Measurements from ENCODE around the gene TMEM87B.
A peak's percentile ranks its signal among the peaks of the same experiment; 100 is the strongest.

TMEM87B gene, protein sequence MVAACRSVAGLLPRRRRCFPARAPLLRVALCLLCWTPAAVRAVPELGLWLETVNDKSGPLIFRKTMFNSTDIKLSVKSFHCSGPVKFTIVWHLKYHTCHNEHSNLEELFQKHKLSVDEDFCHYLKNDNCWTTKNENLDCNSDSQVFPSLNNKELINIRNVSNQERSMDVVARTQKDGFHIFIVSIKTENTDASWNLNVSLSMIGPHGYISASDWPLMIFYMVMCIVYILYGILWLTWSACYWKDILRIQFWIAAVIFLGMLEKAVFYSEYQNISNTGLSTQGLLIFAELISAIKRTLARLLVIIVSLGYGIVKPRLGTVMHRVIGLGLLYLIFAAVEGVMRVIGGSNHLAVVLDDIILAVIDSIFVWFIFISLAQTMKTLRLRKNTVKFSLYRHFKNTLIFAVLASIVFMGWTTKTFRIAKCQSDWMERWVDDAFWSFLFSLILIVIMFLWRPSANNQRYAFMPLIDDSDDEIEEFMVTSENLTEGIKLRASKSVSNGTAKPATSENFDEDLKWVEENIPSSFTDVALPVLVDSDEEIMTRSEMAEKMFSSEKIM

DNA sequence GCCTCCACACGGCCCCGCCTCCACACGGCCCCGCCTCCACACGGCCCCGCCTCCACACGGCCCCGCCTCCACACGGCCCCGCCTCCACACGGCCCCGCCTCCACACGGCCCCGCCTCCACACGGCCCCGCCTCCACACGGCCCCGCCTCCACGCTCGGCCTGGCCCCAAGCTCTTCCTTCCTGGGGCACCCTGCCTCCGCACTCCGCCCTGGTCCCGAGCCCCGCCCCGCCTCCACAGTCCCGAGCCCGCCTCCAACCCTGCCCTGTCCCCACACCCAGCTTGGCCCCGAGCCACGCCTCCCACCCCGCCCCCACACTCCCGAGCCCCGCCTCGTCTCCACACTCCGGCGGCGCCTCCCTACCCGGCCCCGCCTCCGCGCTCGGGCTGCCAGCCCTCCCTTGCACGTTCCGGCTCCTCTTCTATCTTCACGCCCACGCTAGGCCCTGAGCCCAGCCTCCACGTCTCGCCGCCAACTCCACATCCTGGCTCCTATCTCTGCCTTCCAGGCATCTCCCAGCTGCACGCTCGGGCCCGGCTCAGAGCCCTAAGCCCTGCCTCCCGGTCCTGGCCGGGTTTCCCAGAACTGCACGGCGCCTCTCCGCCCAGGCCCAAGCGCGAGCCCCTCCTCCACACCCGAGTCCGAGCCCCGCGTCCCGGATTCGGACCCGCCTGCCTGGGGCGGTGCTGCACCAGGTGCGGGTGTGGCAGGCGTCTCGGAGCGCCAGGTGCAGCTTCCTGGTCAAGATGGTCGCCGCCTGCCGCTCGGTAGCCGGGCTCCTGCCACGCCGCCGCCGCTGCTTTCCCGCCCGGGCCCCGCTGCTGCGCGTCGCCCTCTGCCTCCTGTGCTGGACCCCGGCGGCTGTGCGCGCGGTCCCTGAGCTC, at the start of gene TMEM87B:
Gene TMEM87B (plus strand): TSS at position 423 of the 883 bp plus-strand sequence. CDS start 323 bp downstream, at position 746.
- DNase-seq: peak; percentile 78

DNA sequence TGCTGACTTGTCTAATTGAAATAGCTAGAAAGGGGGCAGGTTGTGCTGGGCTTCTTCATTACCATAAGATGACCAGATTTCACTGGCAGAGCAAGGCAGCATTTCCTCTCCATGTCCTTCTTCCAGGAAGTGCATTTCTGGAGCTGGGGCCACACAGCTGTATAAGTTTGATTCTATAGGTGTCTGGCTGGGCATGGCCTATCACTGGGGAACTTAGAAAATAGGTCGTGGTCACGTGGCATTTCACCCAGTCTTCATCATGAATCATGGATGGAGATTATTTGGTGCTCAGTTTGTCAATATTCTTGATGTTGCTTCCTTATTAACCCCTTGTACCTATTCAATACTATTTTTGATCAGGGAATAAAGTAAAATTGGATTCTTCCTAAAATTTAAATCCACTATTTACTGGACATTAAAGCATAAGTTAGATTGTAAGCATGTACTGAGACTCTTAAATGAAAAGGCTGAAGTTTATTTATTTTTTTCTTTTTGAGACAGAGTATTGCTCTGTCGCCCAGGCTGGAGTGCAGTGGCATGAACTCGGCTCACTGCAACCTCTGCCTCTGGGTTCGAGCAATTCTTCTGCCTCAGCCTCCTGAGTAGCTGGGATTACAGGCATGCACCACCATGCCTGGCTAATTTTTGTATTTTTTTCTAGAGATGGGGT, 49.5 kb upstream of the TMEM87B start:
- no peak for DNase-seq

DNA sequence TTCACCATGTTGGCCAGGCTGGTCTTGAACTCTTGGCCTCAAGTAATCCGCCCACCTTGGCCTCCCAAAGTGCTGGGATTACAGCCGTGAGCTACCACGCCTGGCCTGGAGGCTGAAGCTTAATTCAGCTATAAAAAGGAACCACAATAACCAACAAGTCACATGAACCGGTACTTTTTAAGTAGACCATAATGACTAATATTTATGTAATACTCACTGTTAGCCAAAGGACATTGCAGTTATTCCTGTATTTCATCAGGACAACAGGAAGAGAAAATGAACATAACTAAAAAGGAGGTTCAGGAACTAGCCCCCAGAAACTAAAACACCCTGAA, 49.0 kb upstream of the TMEM87B start:
- no peak for DNase-seq

DNA sequence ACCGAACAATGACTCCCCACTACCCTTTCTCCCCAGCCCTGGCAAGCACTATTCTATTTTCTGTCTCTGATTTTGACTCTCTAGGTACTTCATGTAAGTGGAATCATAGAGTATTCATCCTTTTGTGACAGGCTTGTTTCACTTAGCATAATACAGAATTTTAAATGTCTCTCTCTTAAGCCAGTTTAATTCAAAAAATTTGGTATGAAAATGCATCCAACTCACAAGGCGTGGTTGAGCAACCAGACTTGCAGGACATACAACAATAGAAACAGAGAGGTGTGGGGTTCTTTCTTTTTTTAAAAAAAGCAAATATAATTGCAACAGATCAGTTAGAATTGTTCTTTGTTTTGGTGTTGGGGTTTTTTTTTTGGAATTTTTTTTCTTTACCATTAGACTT, 47.6 kb upstream of the TMEM87B start:
- DNase-seq: no peak

DNA sequence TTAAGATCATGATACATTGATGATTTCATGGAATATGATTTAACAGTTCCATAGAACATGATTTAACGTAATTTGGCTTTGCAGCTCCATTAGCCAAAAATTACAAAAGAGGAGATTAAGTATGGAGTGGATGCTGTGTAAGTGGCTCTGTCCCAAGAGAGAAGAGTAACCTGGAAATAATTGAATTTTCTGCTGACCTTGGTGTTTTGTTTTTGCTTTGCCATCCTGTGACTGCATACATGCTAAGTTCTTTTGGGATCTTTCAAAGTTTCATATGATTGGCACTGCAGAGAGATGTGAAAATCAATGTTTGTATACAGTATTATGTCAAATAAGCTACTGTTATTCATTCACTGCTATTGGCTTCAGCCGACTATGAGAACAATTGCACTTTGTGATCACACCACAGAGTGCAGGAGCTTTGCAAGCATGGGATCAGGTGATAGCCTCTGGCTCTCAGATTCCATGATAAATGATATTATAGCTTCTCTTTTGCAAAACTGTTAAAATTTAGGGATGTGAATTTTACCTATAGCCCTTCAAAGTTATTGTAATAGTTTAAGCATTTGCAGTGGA, 46.1 kb upstream of the TMEM87B start:
- no peak for DNase-seq

DNA sequence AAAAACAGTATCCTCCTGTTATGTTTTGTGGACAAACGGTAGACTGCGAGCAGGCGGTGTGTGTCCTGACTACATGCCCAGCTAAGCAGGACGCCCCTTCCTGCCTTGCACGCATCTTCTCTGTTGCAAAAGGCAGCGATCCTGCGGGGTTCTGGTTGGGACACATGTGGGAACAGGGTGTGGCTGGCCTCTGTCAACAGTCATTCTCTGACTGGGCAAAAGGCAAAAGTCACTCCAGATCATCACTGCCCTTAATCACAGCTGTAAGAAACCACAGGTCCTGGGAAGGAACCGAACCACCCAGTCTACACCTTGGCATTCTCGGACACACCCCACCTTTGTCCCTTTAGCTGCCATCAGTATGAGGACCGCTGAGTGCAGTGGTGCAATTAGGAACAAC, 44.3 kb upstream of the TMEM87B start:
- no peak for DNase-seq

DNA sequence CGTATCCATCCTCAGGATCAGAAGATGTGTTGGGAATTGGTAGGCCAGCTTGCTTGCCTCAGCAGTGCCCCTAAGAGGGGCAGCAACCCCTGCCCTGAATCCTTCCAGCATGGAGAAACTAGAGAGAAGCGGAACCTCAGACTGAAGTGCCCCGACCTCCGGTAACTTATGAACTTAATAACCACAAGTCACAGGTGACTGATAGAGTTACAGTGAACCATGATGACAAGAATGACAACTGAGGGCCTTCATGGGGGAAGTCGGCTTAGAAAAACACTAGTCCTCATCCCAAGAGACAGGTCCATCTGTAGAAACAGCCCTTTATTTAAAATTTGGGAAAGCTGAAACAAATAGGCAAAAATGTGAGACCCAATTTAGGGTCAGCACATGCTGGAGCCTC, 42.5 kb upstream of the TMEM87B start:
- no peak for DNase-seq

DNA sequence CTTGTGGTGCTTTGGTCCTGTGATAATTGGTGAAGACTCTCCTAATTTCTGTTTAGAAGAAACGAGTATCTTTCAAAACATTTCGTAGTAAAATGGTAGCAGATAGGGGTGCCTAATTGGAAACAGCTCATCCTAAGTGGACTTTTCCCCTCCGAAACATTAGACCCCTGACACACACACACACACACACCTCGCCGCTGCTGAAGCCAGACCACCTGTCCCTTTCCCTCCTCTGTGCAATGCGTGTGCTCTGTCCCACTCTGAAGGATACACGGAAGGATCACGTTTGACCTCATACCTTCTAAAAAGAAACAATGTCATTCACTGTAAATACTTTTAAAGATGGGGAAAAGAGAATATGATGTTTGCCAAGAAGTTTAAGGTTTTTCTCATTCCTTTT, 36.2 kb upstream of the TMEM87B start:
- no peak for DNase-seq

DNA sequence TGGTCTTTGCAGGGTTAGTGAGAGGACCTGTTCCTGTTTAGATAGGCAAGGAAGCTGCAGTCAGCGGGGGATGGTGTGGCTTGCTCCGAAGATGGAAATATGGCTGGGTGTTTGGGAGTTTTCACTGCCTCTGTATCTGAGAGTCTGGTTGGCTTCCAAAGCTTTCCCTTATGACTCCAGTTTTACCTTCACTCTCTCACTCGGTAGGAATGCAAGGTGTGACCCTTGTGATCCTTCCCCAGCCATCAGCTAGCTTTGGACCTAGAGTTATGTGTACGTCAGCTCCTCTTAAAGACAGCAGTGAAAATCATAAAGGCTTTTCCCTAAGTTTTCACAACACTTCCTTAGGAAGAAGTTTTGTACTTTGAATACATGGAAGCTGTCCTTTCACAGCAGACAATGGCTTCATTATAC, 35.5 kb upstream of the TMEM87B start:
- DNase-seq: no peak

DNA sequence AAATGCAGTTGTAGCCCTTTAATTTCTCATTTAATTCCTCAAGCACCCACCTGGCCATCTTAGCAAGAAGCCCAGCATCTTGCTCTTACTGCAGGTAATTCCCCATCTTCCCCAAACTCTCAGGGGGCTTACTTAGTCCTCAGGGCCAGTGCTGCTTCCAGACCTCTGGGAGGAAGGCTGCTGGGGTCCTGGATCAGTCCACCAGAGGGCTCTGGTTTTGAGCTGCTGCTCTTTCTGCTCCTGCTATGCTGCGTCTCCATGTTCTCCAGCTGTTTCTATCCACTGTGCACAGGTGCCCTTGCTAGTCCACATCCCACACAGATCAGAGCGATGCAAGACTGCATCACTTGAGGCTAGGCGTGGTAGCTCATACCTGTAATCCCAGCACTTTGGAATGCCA, 34.5 kb upstream of the TMEM87B start:
- DNase-seq: no peak

DNA sequence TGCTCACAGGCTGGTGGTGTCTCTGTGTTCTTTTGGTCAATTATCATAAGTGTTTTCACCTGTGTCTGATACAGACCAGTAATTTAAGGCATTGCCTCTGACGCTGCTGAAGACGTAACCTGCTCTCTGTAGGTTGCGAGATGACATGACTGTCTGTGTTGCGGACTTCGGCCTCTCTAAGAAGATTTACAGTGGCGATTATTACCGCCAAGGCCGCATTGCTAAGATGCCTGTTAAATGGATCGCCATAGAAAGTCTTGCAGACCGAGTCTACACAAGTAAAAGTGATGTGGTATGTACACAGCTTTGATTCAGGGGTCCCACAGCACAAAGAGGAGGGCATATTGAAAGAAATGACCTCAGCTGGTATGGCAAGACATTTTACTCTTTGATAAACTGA, 33.8 kb upstream of the TMEM87B start:
- DNase-seq: no peak

DNA sequence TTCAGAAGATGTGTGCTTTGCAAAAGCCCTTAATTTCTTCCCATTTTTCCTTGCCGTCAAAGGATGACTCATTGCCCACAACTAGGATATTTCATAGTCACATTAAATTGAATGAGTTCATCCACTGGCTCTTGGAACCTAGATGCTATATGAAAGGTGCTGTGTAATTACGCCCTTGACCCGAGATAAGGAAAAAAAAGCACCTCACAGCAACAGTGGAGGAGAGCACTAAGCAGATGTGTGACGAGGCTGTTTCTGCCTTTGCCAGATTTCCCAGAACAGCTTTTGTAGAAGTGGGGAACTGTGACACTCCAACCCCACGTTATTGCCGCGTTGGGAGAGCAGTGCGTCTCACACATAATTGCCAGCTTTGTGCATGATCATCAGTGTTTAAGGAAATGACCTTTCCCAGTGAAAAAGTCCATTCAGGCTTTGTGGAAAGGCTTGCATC, 33.3 kb upstream of the TMEM87B start:
- no peak for DNase-seq

DNA sequence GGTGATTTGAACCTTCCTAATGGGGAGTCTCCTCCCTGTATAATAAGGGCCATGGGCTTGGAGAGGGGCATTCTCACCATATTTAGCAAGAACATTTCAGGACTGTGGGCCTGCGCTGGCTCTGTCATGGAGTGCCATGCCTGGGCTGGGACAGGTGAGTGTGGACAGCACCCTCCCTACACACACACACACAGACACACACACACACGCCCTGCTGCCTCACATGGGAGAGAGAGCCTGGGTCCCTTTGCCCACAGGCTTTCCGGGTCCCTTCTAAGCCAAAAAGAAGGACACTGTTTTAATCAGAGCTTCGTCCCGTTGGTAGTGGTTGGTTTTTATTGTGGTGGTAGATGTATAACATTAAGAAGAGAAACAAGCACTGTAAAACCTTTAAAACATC, 31.4 kb upstream of the TMEM87B start:
- no peak for DNase-seq

DNA sequence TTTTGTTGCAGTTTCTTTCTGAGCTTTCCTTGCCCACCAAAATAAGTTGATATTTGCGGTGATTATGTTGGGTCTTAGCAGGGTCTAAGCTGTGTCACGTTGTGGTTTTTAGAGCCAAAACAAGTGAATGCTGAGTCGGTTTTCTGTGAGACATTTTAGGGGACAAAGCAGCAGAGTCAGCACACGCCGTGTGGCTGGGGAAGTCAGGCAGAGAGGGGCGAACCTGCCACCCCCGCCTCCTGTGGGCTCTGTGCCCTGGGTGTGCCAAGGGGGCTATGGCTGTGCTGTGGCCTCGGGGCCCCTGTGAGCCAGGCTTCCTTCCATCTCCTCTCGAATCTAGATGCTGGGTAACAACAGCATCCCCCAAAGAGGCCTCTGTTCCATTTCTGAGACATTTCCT, 30.8 kb upstream of the TMEM87B start:
- no peak for DNase-seq

DNA sequence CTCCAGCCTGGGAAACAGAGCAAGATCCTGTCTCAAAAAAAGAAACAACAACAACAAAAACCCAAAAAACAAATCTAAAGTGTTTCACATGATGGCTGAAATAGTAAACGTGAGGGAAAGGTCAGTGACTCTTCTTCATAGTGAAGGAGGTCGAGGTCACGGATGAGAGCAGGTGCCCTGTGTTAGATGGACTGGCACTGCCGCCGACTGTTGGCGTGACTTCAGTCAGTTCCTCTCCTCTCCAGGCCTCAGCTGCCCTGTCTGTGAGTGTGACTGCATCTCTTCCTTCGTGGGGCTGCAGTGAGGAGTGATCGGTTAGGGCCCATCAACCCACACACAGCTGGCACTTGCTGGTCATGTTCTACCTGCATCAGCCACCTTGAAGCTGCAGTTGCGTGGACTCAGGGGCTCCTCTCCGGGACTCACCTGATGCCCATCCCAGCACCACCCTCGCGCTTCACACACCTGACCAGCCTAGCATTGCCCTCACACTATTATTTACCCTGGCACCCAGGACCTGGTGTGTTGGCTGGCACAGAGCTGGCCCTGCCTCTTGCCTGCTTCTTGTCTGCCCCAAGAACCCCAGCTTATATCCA, 30.1 kb upstream of the TMEM87B start:
- DNase-seq: no peak

DNA sequence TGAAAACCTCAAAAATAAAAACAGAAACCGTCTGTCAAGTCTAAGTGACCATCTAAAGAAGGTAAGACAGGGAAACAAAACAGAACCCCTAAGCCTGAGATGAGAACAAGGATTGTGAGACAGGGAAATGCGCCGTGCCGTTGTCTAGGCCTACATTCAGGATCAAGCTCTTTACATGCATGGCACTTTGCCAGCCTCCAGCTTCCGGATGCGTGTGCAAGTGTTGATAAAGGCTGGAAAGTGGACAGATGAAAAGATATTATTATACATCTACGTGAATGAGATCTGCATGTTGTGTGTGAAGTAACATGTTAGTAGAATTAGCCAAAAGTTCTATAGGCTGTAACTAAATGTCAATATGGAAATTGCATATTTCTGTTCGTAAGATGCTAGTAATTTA, 28.6 kb upstream of the TMEM87B start:
- DNase-seq: peak; percentile 7

DNA sequence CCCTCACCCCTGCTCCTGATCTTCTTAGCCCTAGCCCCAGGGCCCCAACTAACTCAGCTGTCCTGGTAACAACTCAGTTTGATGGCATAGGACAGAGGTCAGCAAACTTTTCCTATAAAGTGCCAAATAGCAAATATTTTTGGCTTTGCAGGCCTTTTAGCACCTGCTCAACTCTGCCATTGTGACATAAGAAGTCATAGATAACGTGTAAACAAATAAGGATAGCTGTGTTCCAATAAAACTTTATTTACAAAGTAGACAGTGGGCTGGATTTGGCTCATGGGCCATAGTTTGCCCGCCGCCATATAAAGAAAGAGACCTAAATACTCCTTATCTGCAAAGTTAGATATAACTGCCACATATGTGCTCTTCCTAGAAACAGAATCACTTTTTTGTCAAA, 27.3 kb upstream of the TMEM87B start:
- no peak for DNase-seq

DNA sequence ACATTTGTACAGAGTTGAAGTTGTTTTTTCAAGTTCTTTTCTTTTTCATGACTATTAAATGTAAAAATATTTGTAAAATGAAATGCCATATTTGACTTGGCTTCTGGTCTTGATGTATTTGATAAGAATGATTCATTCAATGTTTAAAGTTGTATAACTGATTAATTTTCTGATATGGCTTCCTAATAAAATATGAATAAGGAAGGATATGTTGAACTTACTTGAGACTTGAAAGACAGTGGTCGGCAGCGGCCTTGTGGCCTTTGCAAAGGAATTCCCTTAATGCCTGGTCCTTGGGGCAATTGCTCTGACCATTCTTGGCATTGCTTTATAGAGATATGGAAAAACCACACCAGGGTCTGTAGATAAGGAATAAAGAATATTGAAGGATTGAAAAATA, 25.9 kb upstream of the TMEM87B start:
- no peak for DNase-seq

DNA sequence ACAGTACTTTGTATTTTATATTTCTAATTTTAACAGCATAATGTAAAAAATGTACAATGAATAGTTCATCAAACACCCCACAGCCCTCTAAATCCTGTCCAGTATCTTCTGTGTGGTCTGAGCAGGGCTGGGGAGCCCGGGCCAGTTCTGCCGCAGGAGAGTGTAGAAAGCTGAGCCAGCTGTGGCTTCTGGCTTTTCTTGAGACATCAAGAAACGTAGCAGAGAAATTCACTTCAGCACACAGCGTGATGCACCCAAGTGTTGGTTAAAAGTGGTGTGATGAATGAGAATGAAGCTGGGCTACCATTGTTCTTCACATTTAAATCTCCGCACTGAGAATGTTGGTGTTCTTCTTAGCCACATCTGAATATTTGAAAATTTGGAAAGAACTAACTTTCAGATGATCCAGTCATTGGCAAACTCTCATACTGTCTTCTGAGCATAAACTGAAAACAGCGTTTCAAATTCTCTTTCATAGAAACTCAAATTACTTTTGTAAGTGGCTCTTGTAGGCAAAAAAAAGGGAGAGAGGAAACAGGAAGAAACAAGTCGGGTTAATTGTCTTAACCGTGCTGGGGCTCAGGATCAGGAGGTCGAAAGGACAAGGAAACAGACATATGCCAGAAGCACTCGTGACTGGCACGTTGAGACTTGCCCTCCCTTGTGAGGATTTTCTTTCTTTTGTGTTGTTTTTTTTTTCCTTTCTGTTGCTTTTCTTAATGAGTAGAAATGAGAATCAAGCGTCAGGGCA, 23.4 kb upstream of the TMEM87B start:
- DNase-seq: no peak

DNA sequence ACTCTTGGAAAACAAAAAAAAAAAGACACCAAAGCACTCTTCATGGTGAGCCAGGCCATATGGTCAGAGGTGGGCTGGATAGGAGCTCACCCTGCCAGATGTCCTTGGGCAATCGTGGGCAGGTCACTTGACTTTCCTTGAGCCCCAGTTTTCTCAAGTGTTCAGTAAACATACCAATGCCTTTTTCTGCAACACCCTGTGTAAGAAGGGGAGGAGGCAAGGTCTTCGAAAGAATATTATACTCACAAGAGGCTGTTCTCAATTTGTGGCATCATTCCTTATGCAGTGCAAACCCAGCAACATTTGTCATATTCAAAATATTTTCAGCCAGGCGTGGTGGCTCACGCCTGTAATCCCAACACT, 22.9 kb upstream of the TMEM87B start:
- no peak for DNase-seq

DNA sequence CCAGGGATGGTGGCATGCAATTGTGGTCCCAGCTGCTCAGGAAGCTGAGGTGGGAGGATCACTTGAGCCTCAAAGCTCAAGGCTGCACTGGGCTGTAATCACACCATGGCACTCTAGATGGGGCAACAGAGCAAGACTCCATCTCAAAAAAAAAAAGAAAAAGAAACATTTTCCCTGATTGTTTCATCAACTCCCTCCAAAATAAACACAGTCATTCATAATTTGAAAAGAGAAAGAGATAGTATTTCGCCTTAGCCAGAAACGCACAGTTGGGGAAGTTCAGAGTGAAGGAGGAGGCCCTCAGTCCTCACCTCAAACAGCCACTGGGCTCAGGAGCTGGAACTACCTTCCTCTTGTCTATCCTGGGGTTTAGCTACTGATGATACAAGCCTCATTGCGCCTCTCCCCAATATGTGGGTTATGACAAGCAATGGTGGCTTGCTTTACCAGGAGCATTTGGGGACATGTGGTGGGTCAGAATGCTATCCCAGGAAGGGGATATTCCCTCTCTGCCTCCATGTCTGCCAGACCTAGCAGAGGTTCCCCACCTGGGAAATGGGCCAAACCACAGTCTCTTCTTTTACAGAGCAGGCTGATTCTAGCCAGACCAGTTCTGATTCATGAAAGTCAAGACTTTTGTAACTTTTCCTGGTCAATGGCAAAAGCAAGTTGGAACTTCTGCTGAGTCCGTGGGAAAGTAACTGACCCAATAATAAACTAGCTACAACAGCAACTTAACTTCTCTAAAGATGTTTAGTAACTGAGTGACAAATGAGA, 22.2 kb upstream of the TMEM87B start:
- DNase-seq: peak; percentile 0
